GM13976 (cell line): Measurements from ENCODE around the gene SMAP2.

Experiments
- DNase-seq: peaks from one replicate; pipeline ENCODE4 v3.0.0; 2012; ENCODE audit warnings: low spot score
- CTCF ChIP-seq: IDR thresholded peaks from 2 replicates; pipeline ENCODE4 v1.5.1; 2012; ENCODE audit warnings: borderline replicate concordance, mild to moderate bottlenecking; ENCODE audit not compliant: insufficient read depth; ENCODE audit errors: extremely low read depth, missing control alignments, control extremely low read depth
- in situ Hi-C: fragments of 300-500 bp; cut with MboI; formaldehyde crosslinking; loops from one replicate; pipeline ENCODE4 v1.12.0; 2022; ENCODE audit warnings: low sequenced_read_pairs, mixed read lengths, inconsistent platforms; ENCODE audit not compliant: unreplicated experiment

The SMAP2 gene

GRCh38 chr1:40413527-40414252 lies 40.2 kb downstream of the SMAP2 start:
- TF ChIP-seq CTCF, result no peak
- in situ Hi-C loops, result no loop called here
- DNase-seq, result no peak

- no peak for DNase-seq
- in situ Hi-C loops, result no loop called here
- no peak for TF ChIP-seq CTCF
Observed at GRCh38 chr1:40414331-40414730, 40.8 kb downstream of the SMAP2 start.

GRCh38 chr1:40416709-40417108 lies 43.2 kb downstream of the SMAP2 start:
- in situ Hi-C loops, result no loop called here
- DNase-seq, result no peak
- TF ChIP-seq CTCF, result no peak

GRCh38 chr1:40421431-40422384 lies 48.2 kb downstream of the SMAP2 start:
- no peak for DNase-seq
- TF ChIP-seq CTCF, result no peak
- in situ Hi-C loops, result no loop called here

GRCh38 chr1:40422630-40423263 lies 49.2 kb downstream of the SMAP2 start:
- DNase-seq, result no peak
- TF ChIP-seq CTCF, result no peak
- in situ Hi-C loops, result no loop called here

- TF ChIP-seq CTCF, result no peak
- no peak for DNase-seq
- in situ Hi-C loops, result no loop called here
Observed at GRCh38 chr1:40423264-40423642, 49.7 kb downstream of the SMAP2 start.
